Fibroblast of lung (primary cell): ENCODE data around the gene ZNHIT1.
A peak's percentile ranks its signal among the peaks of the same experiment; 100 is the strongest.

Experiments
- CTCF ChIP-seq, 2 donors: IDR thresholded peaks in 1 of 2; conservative IDR thresholded peaks in 1 of 2; 1 replicate in 1 of 2; 2 replicates in 1 of 2; pipeline ENCODE4 v1.5.1; 2011 to 2012; ENCODE audit warnings: low read length in 2 of 2, control low read depth in 1 of 2, inconsistent platforms in 1 of 2, low read depth in 1 of 2, mild to moderate bottlenecking in 1 of 2
- EZH2 ChIP-seq: IDR thresholded peaks from 2 replicates; pipeline ENCODE4 v1.5.1; 2012; ENCODE audit warnings: low read length, control low read depth, mild to moderate bottlenecking; ENCODE audit errors: missing control alignments

GRCh38 chr7:101172005-101172853, 45.7 kb upstream of the ZNHIT1 start:
- TF ChIP-seq EZH2 (peak; percentile 98), CTCF (conservative IDR thresholded peaks at IDR 0.05 in 1 of 2, IDR thresholded peaks at IDR 0.05 in 1 of 2; ENCODE audit: low read depth in 1 of 2, low read length in 2 of 2) (no peak)
